HEK293 (cell line): ENCODE results near the gene MINPP1.

Experiments used
- CTCF ChIP-seq: fragments of 450-650 bp; formaldehyde crosslinking; IDR thresholded peaks from 2 replicates; pipeline ENCODE4 v1.5.1; 2016; ENCODE audit warnings: missing biosample characterization, missing genetic modification characterization
- ZBTB44 ChIP-seq: fragments of 450-650 bp; IDR thresholded peaks from 2 replicates; pipeline ENCODE4 v1.5.1; 2018; ENCODE audit warnings: missing biosample characterization, mild to moderate bottlenecking, missing genetic modification characterization
- ZNF248 ChIP-seq: fragments of 450-650 bp; formaldehyde crosslinking; IDR thresholded peaks from 2 replicates; pipeline ENCODE4 v1.5.1; 2017; ENCODE audit warnings: missing biosample characterization, missing genetic modification characterization
- ZNF366 ChIP-seq: fragments of 450-650 bp; formaldehyde crosslinking; conservative IDR thresholded peaks from 2 replicates; pipeline ENCODE4 v1.5.1; 2016; ENCODE audit warnings: missing biosample characterization, missing genetic modification characterization

GRCh38 chr10:87531908-87532622 is 27.4 kb downstream of the MINPP1 start:
- TF ChIP-seq ZBTB44 (tag by site-specific recombination) (no peak), ZNF366 (tag by site-specific recombination) (no peak), CTCF (tag by site-specific recombination) (no peak), ZNF248 (tag by site-specific recombination) (no peak)
